Activated CD8-positive, alpha-beta memory T cell treated with anti-CD3 and anti-CD28 coated beads, Interleukin-2, amount 10 ng/mL, durations not matched to agents 7 days and 5 days (primary cell): ENCODE measurements around the gene DNAJC3. TPM values are rescaled to one million over a fixed set of nuclear protein-coding genes. Genes with fewer than 3 reads are reported as not detected.
"Not testable (repeated sequence)": the region's sequence is repeated elsewhere in the genome, so short reads cannot be mapped to it uniquely, and the experiment has no call there.

Experiments
- ATAC-seq: fragments of 150-1000 bp; cut with Tn5 transposase; one replicate; pipeline ENCODE4 v1.10.0; 2021; ENCODE audit warnings: moderate library complexity
- CTCF ChIA-PET: fragments of 350-600 bp; sonication (Branson Sonifier 250); formaldehyde crosslinking; loops from one replicate; lab custom pipeline; 2021; ENCODE audit warnings: antibody characterized with exemption; lab: Charles Lee
- DNase-seq: peaks from one replicate; pipeline ENCODE4 v3.0.0-alpha.2; 2020
- H3K27ac Mint-ChIP-seq: one replicate; pipeline ENCODE4 v1.8.0; 2021; ENCODE audit warnings: mild to moderate bottlenecking, mixed read lengths
- H3K27me3 Mint-ChIP-seq: one replicate; pipeline ENCODE4 v1.8.0; 2021; ENCODE audit warnings: mixed read lengths
- H3K36me3 Mint-ChIP-seq: one replicate; pipeline ENCODE4 v1.8.0; 2021; ENCODE audit warnings: mild to moderate bottlenecking, mixed read lengths
- H3K4me1 Mint-ChIP-seq: one replicate; pipeline ENCODE4 v1.8.0; 2021; ENCODE audit warnings: mixed read lengths
- H3K4me3 Mint-ChIP-seq: one replicate; pipeline ENCODE4 v1.8.0; 2021; ENCODE audit warnings: mild to moderate bottlenecking, moderate library complexity, mixed read lengths
- H3K9me3 Mint-ChIP-seq: one replicate; pipeline ENCODE4 v1.8.0; 2022; ENCODE audit warnings: low read depth, mixed read lengths
- total RNA-seq, 2 experiments: library from RNA; stranded (reverse); gene quantifications; one replicate each; pipeline ENCODE4 v1.2.3, GENCODE V29; 2021

DNAJC3 gene
- total RNA-seq, 2 experiments from 2014 or later, result 13.0 to 21.0 TPM

DNA sequence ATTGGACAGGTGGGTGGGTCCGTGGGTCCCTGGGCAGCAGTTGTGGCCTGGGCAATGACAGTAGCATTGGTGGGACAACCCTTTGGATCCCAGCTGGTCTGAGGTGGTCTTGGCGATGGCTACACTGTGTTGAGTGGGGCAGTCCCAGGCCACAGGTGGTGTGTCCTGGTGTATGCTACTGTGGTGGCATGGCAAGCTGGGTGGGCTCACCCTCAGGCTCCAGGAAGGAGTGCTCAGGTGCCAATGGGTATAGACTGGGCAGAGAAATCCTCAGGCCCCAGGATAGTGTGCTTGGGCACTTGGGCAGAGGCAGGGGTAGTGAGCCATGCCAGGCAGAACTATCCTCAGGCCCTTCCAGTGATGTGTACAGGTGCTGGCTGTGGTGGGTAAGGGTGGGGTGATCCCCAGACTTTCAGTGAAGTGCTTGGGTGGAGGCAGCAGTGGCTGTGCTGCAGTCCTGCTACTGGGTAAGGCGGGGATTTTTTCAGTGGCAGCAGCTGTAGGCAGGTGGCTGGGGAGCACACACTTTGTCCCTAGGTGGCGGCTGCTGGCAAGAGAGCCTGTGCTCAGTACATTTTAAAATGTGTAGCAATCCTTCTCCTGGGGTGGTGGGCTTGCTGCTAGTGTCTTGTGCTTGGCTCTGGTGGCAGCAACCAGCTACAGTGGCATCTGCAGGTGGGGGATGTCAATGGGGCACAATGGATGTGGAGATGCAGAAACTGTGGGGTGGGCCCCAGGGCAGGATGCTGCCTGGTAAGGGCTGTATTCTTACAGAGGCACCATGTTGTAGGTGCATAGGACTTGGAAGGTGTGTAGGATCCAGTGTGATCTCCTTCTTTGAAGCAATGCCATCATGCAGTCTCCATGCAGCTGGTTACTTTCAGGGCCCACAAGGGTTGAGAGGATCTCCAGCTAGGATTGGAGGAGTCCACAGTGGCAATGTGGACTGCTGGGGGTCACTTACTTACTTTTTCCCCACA lies 64.9 kb downstream of the DNAJC3 start:
- Mint-ChIP-seq H3K4me1 (no peaks in the 10 kb centered on the region), H3K36me3 (peaks cover 10% of the 10 kb centered on the region), H3K27ac (no peak overlapping the region), H3K27me3 (no peaks in the 10 kb centered on the region), H3K9me3 (no peaks in the 10 kb centered on the region), H3K4me3 (no peak overlapping the region)
- DNase-seq (no peak), ATAC-seq (no peak)
- CTCF ChIA-PET, result no interaction called here

DNA sequence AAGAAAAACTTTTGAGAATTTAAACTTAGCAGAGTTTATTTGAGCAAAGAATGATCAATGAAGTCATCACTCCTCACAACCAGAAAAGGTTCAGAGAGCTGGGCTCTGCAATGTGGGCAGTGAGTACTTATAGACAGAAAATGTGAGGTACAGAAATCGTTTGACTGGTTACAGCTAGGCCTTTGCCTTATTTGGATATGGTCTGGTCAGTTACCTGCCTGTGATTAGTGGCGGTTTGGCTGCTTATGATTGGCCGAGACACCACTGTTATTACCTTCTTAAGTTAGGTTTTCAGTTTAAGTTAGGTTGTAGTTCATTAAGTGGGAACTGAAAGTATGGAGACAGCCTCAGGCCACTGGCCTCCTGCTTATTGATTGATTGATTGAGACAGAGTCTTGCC lies 66.3 kb downstream of the DNAJC3 start:
- no peak overlapping the region for H3K4me3 Mint-ChIP-seq
- DNase-seq (no peak), ATAC-seq (no peak)
- H3K9me3 Mint-ChIP-seq, result no peaks in the 10 kb centered on the region
- H3K27ac Mint-ChIP-seq, result no peak overlapping the region
- no peaks in the 10 kb centered on the region for H3K27me3 Mint-ChIP-seq
- peaks cover 11% of the 10 kb centered on the region for H3K36me3 Mint-ChIP-seq
- CTCF ChIA-PET, result no interaction called here
- no peaks in the 10 kb centered on the region for H3K4me1 Mint-ChIP-seq

DNA sequence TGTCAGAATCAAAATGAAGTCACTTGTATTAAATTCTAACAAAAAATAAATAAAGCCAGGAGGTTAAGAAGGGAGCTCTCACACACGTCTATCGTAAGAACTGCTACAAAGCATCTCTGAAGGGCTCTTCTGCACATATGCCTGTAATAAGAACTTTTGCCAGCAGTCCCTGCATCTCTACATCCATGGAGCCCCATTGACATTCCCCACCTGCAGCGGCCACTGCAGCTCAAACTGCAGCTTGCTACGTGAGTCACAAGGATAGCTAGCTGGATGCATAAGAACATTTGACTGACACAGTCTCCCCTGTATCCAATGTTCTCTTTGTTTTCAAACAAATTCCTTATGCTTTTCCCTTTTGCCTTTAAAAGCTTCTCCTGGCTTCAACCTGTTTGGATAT lies 68.3 kb downstream of the DNAJC3 start:
- H3K27ac Mint-ChIP-seq, result no peak overlapping the region
- ATAC-seq (no peak), DNase-seq (no peak)
- CTCF ChIA-PET, result no interaction called here
- peaks cover 12% of the 10 kb centered on the region for H3K36me3 Mint-ChIP-seq
- H3K9me3 Mint-ChIP-seq, result no peaks in the 10 kb centered on the region
- no peak overlapping the region for H3K4me3 Mint-ChIP-seq
- no peaks in the 10 kb centered on the region for H3K4me1 Mint-ChIP-seq
- no peaks in the 10 kb centered on the region for H3K27me3 Mint-ChIP-seq

DNA sequence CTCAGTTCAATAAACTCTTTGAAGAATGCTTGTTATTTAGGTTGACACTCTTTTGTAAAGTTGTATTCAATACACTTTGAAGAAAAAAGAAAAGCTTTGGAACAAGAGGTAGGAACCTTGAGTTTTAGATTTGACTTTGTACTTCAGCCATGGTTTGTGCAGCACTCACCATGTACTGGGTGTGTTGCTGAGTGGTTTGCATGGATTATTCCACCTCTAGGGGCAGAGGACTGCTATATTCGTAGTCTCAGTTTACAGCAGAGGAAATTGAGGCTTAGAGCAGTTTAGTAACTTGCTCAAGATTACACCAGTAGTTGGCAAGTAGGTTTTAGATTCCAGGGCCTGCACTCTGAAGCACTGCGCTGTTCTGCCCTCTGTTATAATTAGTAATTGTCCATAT lies 68.8 kb downstream of the DNAJC3 start:
- Mint-ChIP-seq H3K27ac (no peak overlapping the region), H3K9me3 (no peaks in the 10 kb centered on the region), H3K4me3 (no peak overlapping the region), H3K36me3 (peaks cover 12% of the 10 kb centered on the region), H3K4me1 (no peaks in the 10 kb centered on the region), H3K27me3 (no peaks in the 10 kb centered on the region)
- no peak for ATAC-seq
- no peak for DNase-seq
- CTCF ChIA-PET, result no interaction called here

DNA sequence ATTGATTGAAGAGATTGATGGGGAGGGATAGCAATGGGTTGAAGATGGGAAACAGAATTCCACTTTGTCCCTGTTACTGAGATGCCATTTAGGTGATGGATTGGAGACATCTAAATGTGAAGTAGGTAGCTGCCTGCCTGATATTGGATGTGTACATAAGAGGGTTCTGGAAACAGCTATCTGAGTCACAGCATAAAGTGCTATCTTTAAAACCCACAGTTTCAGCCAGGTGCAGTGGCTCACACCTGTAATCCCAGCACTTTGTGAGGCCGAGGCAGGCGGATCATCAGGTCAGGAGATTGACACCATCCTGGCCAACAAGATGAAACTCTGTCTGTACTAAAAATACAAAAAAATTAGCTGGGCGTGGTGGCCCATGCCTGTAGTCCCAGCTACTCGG lies 72.6 kb downstream of the DNAJC3 start:
- peaks cover 4% of the 10 kb centered on the region for H3K9me3 Mint-ChIP-seq
- H3K27ac Mint-ChIP-seq, result no peak overlapping the region
- H3K27me3 Mint-ChIP-seq, result no peaks in the 10 kb centered on the region
- DNase-seq (no peak), ATAC-seq (no peak)
- CTCF ChIA-PET, result interaction anchor here (1.4 kb wide), 1 partner anchor 16 kb away, joined by 5 read pairs; no protein-coding TSS in a partner anchor
- no peak overlapping the region for H3K4me3 Mint-ChIP-seq
- H3K4me1 Mint-ChIP-seq, result no peaks in the 10 kb centered on the region
- H3K36me3 Mint-ChIP-seq, result peaks cover 12% of the 10 kb centered on the region

DNA sequence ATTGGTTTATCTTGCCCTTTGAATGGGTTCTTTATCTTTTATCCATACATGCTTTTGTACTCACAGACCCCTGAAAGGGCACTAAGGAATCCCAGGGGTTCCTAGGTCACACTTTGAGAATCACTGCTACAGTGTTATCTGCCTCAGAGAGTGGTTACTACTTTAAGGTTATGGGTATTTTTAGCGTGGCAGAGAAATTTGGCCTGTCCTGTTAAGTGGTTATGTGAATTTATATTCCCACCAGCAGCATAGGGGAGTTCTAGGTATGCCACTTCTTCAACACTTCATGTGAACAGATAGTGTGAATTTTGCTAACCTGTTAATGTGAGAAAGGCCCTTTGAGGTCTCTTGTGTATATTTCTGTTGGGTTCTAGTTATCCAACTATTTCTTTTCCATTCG lies 75.7 kb downstream of the DNAJC3 start:
- Mint-ChIP-seq H3K4me3 (no peak overlapping the region), H3K4me1 (no peaks in the 10 kb centered on the region), H3K9me3 (peaks cover 4% of the 10 kb centered on the region), H3K27ac (no peak overlapping the region), H3K27me3 (no peaks in the 10 kb centered on the region), H3K36me3 (peaks cover 11% of the 10 kb centered on the region)
- DNase-seq (no peak), ATAC-seq (no peak)
- CTCF ChIA-PET, result no interaction called here

DNA sequence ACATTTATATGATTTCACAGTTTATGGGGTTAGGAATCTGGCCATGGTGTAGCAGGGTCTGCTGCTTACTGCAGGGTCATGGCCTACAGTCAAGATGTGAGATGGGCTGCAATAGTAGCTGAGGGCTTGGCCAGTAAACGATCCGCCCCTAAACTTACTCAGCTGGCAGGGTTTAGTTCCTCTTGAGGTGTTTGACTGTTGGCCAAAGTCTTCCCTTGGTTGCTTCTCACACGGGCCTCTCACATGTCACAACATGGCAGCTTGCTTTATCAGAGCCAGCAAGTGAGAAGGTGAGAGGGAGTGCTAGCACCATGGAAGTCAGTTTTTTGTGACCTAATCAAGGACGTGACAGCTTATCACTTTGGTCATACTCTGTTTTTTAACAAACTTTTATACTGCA lies 77.1 kb downstream of the DNAJC3 start:
- Mint-ChIP-seq H3K27me3 (no peaks in the 10 kb centered on the region), H3K36me3 (peaks cover 13% of the 10 kb centered on the region), H3K27ac (no peak overlapping the region), H3K4me1 (no peaks in the 10 kb centered on the region), H3K9me3 (peaks cover 4% of the 10 kb centered on the region), H3K4me3 (no peak overlapping the region)
- CTCF ChIA-PET, result no interaction called here
- ATAC-seq (no peak), DNase-seq (no peak)

DNA sequence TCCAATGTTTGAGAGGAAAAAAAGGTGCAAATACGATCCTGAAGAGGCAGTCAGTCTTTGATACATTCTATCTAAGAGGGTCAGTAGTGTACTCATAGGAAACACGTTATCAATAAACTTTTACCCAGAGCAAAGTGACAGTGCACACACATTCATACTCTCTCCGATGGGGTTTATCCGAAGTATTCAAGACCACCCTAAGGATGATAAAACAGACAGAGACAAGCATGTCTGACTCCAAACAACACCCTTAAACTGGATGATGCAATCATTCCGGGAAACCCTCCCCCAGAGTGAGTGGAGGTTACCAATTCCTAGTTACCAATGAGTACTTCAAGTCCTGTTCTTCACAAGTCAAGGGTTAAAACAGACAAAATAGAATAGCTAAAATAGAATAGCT lies 79.1 kb downstream of the DNAJC3 start:
- CTCF ChIA-PET, result no interaction called here
- no peaks in the 10 kb centered on the region for H3K27me3 Mint-ChIP-seq
- peaks cover 4% of the 10 kb centered on the region for H3K9me3 Mint-ChIP-seq
- DNase-seq (no peak), ATAC-seq (no peak)
- H3K27ac Mint-ChIP-seq, result no peak overlapping the region
- H3K4me3 Mint-ChIP-seq, result no peak overlapping the region
- H3K4me1 Mint-ChIP-seq, result no peaks in the 10 kb centered on the region
- H3K36me3 Mint-ChIP-seq, result peaks cover 9% of the 10 kb centered on the region

DNA sequence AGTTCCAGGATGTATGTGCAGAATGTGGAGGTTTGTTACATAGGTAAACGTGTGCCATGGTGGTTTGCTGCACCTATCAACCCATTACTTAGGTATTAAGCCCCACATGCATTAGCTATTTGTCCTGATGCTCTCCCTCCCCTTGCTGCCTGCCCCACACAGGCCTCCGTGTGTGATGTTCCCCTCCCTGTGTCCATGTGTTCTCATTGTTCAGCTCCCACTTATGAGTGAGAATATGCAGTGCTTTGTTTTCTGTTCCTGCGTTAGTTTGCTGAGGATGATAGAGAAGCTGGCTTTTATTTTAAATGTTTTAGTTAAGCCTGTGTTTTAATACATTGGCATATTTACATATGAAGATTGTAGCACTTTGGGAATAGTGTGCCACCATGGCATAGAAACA lies 85.7 kb downstream of the DNAJC3 start:
- not testable (repeated sequence) for ATAC-seq, H3K27me3 Mint-ChIP-seq, H3K9me3 Mint-ChIP-seq, DNase-seq, H3K27ac Mint-ChIP-seq, H3K4me1 Mint-ChIP-seq, H3K4me3 Mint-ChIP-seq
- H3K36me3 Mint-ChIP-seq, result peaks cover 14% of the 10 kb centered on the region
- CTCF ChIA-PET, result interaction anchor here (0.7 kb wide), 1 partner anchor 12 kb away, joined by 4 read pairs; no protein-coding TSS in a partner anchor

DNA sequence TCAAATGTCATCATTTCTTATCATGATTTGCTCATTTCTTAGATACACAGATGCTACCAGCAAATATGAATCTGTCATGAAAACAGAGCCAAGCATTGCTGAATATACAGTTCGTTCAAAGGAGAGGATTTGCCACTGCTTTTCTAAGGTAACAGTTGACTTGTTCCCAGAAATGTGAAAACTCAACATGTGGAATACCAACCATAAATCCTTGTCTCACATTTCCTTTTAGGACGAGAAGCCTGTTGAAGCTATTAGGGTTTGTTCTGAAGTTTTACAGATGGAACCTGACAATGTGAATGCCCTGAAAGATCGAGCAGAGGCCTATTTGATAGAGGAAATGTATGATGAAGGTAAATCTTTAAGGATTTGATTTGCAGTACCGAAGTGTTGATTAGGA lies 86.7 kb downstream of the DNAJC3 start:
- no peaks in the 10 kb centered on the region for H3K4me1 Mint-ChIP-seq
- no peaks in the 10 kb centered on the region for H3K27me3 Mint-ChIP-seq
- no peaks in the 10 kb centered on the region for H3K9me3 Mint-ChIP-seq
- peaks cover 12% of the 10 kb centered on the region for H3K36me3 Mint-ChIP-seq
- ATAC-seq (no peak), DNase-seq (no peak)
- CTCF ChIA-PET, result interaction anchor here (0.7 kb wide), 1 partner anchor 13 kb away, joined by 4 read pairs; no protein-coding TSS in a partner anchor
- H3K4me3 Mint-ChIP-seq, result no peak overlapping the region
- H3K27ac Mint-ChIP-seq, result no peak overlapping the region

DNA sequence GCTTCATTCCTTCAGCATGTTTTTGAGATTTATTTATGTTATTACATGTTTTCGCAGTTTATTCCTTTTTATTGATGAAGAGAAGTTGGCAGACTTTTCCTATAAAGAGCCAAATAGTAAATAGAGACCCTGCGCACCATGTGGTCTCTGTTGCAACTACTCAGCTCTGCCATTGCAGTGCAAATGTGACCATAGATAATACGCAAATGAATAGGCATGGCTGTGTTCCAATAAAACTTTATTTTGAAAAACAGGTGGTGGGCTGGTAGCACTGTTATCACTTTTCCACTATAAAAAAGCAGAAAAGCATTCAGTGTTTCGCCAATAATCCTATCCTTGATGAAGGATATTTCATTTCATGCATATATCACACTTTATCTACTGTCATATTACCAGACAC lies 95.0 kb downstream of the DNAJC3 start:
- no peaks in the 10 kb centered on the region for H3K27me3 Mint-ChIP-seq
- H3K9me3 Mint-ChIP-seq, result no peaks in the 10 kb centered on the region
- ATAC-seq (no peak), DNase-seq (no peak)
- no peaks in the 10 kb centered on the region for H3K4me1 Mint-ChIP-seq
- no peak overlapping the region for H3K27ac Mint-ChIP-seq
- H3K4me3 Mint-ChIP-seq, result no peak overlapping the region
- CTCF ChIA-PET, result no interaction called here
- peaks cover 17% of the 10 kb centered on the region for H3K36me3 Mint-ChIP-seq

DNA sequence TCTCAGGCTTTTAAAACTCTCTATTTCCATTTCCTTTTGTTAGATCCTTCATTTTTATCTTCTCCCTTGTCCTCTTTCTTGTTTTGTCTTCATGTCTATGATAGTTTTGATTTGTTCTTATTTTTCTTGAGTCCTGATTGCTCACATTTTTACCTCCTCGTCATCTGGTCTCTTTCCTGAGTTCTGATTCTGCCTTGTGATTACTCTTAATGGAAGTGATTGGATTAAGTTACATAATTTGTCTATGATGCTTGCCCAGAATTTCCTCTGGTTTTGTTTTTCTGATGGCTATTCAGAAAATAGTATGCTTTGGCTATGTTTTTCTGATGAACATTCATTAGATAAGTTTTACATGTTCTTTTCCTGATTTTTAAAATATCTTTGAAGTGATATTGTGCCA lies 102.6 kb downstream of the DNAJC3 start:
- DNase-seq (no peak), ATAC-seq (no peak)
- Mint-ChIP-seq H3K27ac (no peak overlapping the region), H3K4me1 (no peaks in the 10 kb centered on the region), H3K4me3 (no peak overlapping the region), H3K27me3 (no peaks in the 10 kb centered on the region), H3K36me3 (peaks cover 8% of the 10 kb centered on the region), H3K9me3 (no peaks in the 10 kb centered on the region)
- CTCF ChIA-PET, result no interaction called here

DNA sequence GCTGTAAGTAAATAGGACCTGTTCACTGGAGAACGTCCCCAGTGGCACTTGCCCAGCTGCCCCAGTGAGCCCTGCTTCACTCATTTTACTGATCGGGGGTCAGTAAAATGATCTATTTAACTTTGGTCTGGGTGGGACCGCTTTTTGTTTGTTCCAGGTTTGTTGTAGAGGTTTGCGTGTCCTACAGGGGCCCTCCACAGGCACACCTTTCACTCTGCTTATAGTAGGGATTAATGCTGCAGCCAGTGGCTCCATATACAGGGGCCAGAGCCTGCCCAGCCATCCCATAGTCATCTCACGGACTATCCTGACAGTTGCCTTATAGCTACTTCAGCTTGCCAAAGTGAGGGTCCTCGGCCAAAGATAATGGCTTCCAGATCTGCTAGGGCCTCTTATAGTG lies 104.1 kb downstream of the DNAJC3 start:
- H3K9me3 Mint-ChIP-seq, result no peaks in the 10 kb centered on the region
- CTCF ChIA-PET, result no interaction called here
- H3K36me3 Mint-ChIP-seq, result peaks cover 11% of the 10 kb centered on the region
- no peaks in the 10 kb centered on the region for H3K27me3 Mint-ChIP-seq
- H3K4me3 Mint-ChIP-seq, result no peak overlapping the region
- DNase-seq (no peak), ATAC-seq (no peak)
- no peaks in the 10 kb centered on the region for H3K4me1 Mint-ChIP-seq
- H3K27ac Mint-ChIP-seq, result no peak overlapping the region

DNA sequence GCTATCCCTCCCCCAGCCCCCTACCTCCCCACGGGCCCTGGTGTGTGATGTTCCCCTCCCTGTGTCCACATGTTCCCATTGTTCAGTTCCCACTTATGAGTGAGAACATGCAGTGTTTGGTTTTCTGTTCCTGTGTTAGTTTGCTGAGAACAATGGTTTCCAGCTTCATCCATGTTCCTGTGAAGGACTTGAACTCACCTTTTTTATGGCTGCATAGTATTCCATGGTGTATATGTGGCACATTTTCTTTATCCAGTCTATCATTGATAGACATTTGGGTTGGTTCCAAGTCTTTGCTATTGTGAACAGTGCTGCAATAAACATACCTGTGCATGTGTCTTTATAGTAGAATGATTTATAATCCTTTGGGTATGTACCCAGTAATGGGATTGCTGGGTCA lies 105.0 kb downstream of the DNAJC3 start:
- ATAC-seq, H3K4me1 Mint-ChIP-seq, H3K27me3 Mint-ChIP-seq, H3K9me3 Mint-ChIP-seq, H3K27ac Mint-ChIP-seq, CTCF ChIA-PET, DNase-seq, H3K4me3 Mint-ChIP-seq: not testable (repeated sequence)
- peaks cover 14% of the 10 kb centered on the region for H3K36me3 Mint-ChIP-seq
